ENCODE measurements around the gene HIRA. TPM values are rescaled to one million over a fixed set of nuclear protein-coding genes. Genes with fewer than 3 reads are reported as not detected.
"Not testable (repeated sequence)": the region's sequence is repeated elsewhere in the genome, so short reads cannot be mapped to it uniquely, and the experiment has no call there.

HIRA gene
- total and polyA plus RNA-seq, 2 experiments from 2014 or later = 17.1 to 36.9 TPM

GRCh38 chr22:19321757-19322156 lies 109.8 kb downstream of the HIRA start:
- H3K9me3 ChIP-seq (ENCODE audit: low read depth) = no peaks in the 10 kb centered on the region
- H3K36me3 ChIP-seq = no peaks in the 10 kb centered on the region
- H3K4me1 ChIP-seq (ENCODE audit: low read depth) = no peaks in the 10 kb centered on the region
- no peak overlapping the region for H3K4me3 ChIP-seq
- no peak for TF ChIP-seq CTCF (IDR thresholded peaks at IDR 0.05; ENCODE audit: low read depth, low read length)
- no peak for DNase-seq (ENCODE audit: low read depth in 1 of 2, low spot score in 1 of 2)
- no peaks in the 10 kb centered on the region for H3K27me3 ChIP-seq
- H3K27ac ChIP-seq = no peak overlapping the region

GRCh38 chr22:19320136-19320535 lies 111.4 kb downstream of the HIRA start:
- H3K27ac ChIP-seq; DNase-seq (ENCODE audit: low read depth in 1 of 2, low spot score in 1 of 2); H3K4me1 ChIP-seq (ENCODE audit: low read depth); H3K9me3 ChIP-seq (ENCODE audit: low read depth); H3K27me3 ChIP-seq; H3K36me3 ChIP-seq; H3K4me3 ChIP-seq: not testable (repeated sequence)

- Histone ChIP-seq H3K27me3 (no peaks in the 10 kb centered on the region), H3K36me3 (no peaks in the 10 kb centered on the region), H3K4me3 (no peak overlapping the region), H3K27ac (no peak overlapping the region), H3K9me3 (ENCODE audit: low read depth) (no peaks in the 10 kb centered on the region), H3K4me1 (ENCODE audit: low read depth) (no peaks in the 10 kb centered on the region)
- DNase-seq (ENCODE audit: low read depth in 1 of 2, low spot score in 1 of 2) = no peak
- no peak for TF ChIP-seq CTCF (IDR thresholded peaks at IDR 0.05; ENCODE audit: low read depth, low read length)
These were observed 112.3 kb downstream of the HIRA start for GRCh38 chr22:19319281-19319680.

GRCh38 chr22:19317865-19318264 lies 113.7 kb downstream of the HIRA start:
- no peak overlapping the region for H3K4me3 ChIP-seq
- H3K4me1 ChIP-seq (ENCODE audit: low read depth) = no peaks in the 10 kb centered on the region
- DNase-seq (ENCODE audit: low read depth in 1 of 2, low spot score in 1 of 2) = no peak
- no peak for TF ChIP-seq CTCF (IDR thresholded peaks at IDR 0.05; ENCODE audit: low read depth, low read length)
- no peaks in the 10 kb centered on the region for H3K9me3 ChIP-seq (ENCODE audit: low read depth)
- H3K27me3 ChIP-seq = no peaks in the 10 kb centered on the region
- no peak overlapping the region for H3K27ac ChIP-seq
- no peaks in the 10 kb centered on the region for H3K36me3 ChIP-seq

- H3K4me3 ChIP-seq = no peak overlapping the region
- no peaks in the 10 kb centered on the region for H3K9me3 ChIP-seq (ENCODE audit: low read depth)
- TF ChIP-seq CTCF (IDR thresholded peaks at IDR 0.05; ENCODE audit: low read depth, low read length) = no peak
- no peak overlapping the region for H3K27ac ChIP-seq
- no peaks in the 10 kb centered on the region for H3K36me3 ChIP-seq
- H3K27me3 ChIP-seq = no peaks in the 10 kb centered on the region
- no peaks in the 10 kb centered on the region for H3K4me1 ChIP-seq (ENCODE audit: low read depth)
- DNase-seq (ENCODE audit: low read depth in 1 of 2, low spot score in 1 of 2) = no peak
These were observed 123.7 kb downstream of the HIRA start for GRCh38 chr22:19307872-19308271.

- H3K4me3 ChIP-seq; H3K36me3 ChIP-seq; DNase-seq (ENCODE audit: low read depth in 1 of 2, low spot score in 1 of 2): not testable (repeated sequence)
These were observed 125.0 kb downstream of the HIRA start for GRCh38 chr22:19306535-19306934.

GRCh38 chr22:19304547-19304946 lies 127.0 kb downstream of the HIRA start:
- no peak for DNase-seq (ENCODE audit: low read depth in 1 of 2, low spot score in 1 of 2)
- Histone ChIP-seq H3K27me3 (no peaks in the 10 kb centered on the region), H3K27ac (no peak overlapping the region), H3K4me1 (ENCODE audit: low read depth) (no peaks in the 10 kb centered on the region), H3K36me3 (no peaks in the 10 kb centered on the region), H3K4me3 (no peak overlapping the region), H3K9me3 (ENCODE audit: low read depth) (no peaks in the 10 kb centered on the region)
- no peak for TF ChIP-seq CTCF (IDR thresholded peaks at IDR 0.05; ENCODE audit: low read depth, low read length)

More at GRCh38 chr22:19306535-19306934, 125.0 kb downstream of the HIRA start:
- not testable (repeated sequence) for H3K27me3 ChIP-seq; H3K9me3 ChIP-seq (ENCODE audit: low read depth); H3K4me1 ChIP-seq (ENCODE audit: low read depth); H3K27ac ChIP-seq

Data from cardiac muscle cell (in vitro differentiated cells and primary cell).